ENCODE measurements around the gene HSF2. TPM values are rescaled to one million over a fixed set of nuclear protein-coding genes. Genes with fewer than 3 reads are reported as not detected.
"Not testable (repeated sequence)": the region's sequence is repeated elsewhere in the genome, so short reads cannot be mapped to it uniquely, and the experiment has no call there.

The HSF2 gene
- total RNA-seq, 1 donor, result 32.9 TPM

DNA sequence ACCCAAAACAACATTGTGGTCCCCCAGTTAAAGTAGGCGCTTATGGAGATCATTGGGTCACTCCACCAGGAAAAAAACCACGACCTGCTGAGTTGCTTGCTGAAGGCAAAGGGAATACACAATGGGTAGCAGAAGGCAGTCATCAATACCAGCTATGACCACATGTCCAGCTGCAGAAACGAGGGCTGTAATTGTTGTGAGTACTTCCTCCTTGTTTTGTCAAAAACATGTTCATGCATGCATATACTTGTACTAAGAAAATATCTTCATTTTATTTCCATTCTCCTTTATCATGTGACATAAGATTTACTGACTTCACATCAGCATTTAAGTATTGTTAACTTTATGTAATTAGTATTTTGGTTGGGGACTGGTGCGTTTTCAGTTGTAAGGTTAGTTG, 55.2 kb downstream of the HSF2 start:
- TF ChIP-seq, protein P1, sequence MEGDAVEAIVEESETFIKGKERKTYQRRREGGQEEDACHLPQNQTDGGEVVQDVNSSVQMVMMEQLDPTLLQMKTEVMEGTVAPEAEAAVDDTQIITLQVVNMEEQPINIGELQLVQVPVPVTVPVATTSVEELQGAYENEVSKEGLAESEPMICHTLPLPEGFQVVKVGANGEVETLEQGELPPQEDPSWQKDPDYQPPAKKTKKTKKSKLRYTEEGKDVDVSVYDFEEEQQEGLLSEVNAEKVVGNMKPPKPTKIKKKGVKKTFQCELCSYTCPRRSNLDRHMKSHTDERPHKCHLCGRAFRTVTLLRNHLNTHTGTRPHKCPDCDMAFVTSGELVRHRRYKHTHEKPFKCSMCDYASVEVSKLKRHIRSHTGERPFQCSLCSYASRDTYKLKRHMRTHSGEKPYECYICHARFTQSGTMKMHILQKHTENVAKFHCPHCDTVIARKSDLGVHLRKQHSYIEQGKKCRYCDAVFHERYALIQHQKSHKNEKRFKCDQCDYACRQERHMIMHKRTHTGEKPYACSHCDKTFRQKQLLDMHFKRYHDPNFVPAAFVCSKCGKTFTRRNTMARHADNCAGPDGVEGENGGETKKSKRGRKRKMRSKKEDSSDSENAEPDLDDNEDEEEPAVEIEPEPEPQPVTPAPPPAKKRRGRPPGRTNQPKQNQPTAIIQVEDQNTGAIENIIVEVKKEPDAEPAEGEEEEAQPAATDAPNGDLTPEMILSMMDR (IDR thresholded peaks at IDR 0.05; ENCODE audit: extremely low read depth, low read depth, low read length), result no peak
- Histone ChIP-seq H3K36me3 (ENCODE audit: insufficient read depth, low read length) (peaks cover 56% of the 10 kb centered on the region), H3K79me2 (ENCODE audit: insufficient read depth, low read length) (peaks cover 48% of the 10 kb centered on the region), H3K27ac (ENCODE audit: low read depth, low read length) (no peak overlapping the region), H3K4me1 (ENCODE audit: insufficient read depth, low read length) (peaks cover 7% of the 10 kb centered on the region), H3K4me2 (ENCODE audit: insufficient read depth, low read length) (no peak overlapping the region), H3K27me3 (ENCODE audit: insufficient read depth, low read length) (no peaks in the 10 kb centered on the region), H2AFZ (ENCODE audit: low read length) (no peak overlapping the region), H3K4me3 (ENCODE audit: insufficient read depth, low read length) (no peak overlapping the region), H4K20me1 (ENCODE audit: insufficient read depth, low read length) (peaks cover 22% of the 10 kb centered on the region), H3K9me3 (ENCODE audit: low read depth, low read length) (no peaks in the 10 kb centered on the region)
- no peak for DNase-seq (ENCODE audit: insufficient read length, low spot score, missing footprints)

DNA sequence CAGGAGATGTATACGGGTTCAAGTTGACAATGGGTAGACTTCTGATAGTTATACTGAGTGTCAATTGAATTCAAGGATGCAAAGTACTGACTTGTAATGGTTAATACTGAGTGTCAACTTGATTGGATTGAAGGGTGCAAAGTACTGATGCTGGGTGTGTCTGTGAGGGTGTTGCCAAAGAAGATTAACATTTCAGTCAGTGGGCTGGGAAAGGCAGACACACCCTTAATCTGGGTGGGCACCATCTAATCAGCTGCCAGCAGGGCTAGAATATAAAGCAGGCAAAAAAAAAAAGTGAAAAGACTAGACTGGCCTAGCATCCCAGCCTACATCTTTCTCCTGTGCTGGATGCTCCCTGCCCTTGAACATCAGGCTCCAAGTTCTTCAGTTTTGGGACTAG, 55.7 kb downstream of the HSF2 start:
- Histone ChIP-seq H3K79me2 (ENCODE audit: insufficient read depth, low read length) (peaks cover 52% of the 10 kb centered on the region), H4K20me1 (ENCODE audit: insufficient read depth, low read length) (peaks cover 26% of the 10 kb centered on the region), H3K36me3 (ENCODE audit: insufficient read depth, low read length) (peaks cover 56% of the 10 kb centered on the region)
- DNase-seq (ENCODE audit: insufficient read length, low spot score, missing footprints); H3K4me1 ChIP-seq (ENCODE audit: insufficient read depth, low read length); H3K4me2 ChIP-seq (ENCODE audit: insufficient read depth, low read length); H3K27ac ChIP-seq (ENCODE audit: low read depth, low read length); H3K27me3 ChIP-seq (ENCODE audit: insufficient read depth, low read length); H3K9me3 ChIP-seq (ENCODE audit: low read depth, low read length); H3K4me3 ChIP-seq (ENCODE audit: insufficient read depth, low read length); H2AFZ ChIP-seq (ENCODE audit: low read length): not testable (repeated sequence)

DNA sequence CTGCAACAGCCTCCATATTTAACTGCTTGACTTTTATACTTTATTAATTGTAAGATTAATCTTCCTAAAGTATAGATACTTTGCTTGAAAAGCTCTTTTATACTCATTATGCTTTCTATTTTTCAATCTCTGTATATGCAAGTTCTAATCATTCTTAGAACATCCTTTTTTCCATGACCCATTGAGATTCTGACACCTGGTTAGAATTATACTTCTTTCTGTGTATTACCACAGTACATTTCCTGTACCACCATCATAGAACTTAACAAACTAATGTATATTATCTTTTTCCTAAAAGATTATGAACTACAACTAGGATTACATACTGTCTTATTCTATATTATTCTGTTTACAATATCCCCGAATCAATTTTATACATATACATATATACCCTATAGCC, 58.6 kb downstream of the HSF2 start:
- Histone ChIP-seq H3K27me3 (ENCODE audit: insufficient read depth, low read length) (no peaks in the 10 kb centered on the region), H3K27ac (ENCODE audit: low read depth, low read length) (no peak overlapping the region), H3K4me1 (ENCODE audit: insufficient read depth, low read length) (peaks cover 7% of the 10 kb centered on the region), H4K20me1 (ENCODE audit: insufficient read depth, low read length) (peaks cover 51% of the 10 kb centered on the region), H3K9me3 (ENCODE audit: low read depth, low read length) (no peaks in the 10 kb centered on the region), H3K4me3 (ENCODE audit: insufficient read depth, low read length) (no peak overlapping the region), H3K36me3 (ENCODE audit: insufficient read depth, low read length) (peaks cover 31% of the 10 kb centered on the region), H3K79me2 (ENCODE audit: insufficient read depth, low read length) (peaks cover 74% of the 10 kb centered on the region), H2AFZ (ENCODE audit: low read length) (no peak overlapping the region), H3K4me2 (ENCODE audit: insufficient read depth, low read length) (no peak overlapping the region)
- no peak for DNase-seq (ENCODE audit: insufficient read length, low spot score, missing footprints)
- TF ChIP-seq, protein P1 (IDR thresholded peaks at IDR 0.05; ENCODE audit: extremely low read depth, low read depth, low read length), result no peak

DNA sequence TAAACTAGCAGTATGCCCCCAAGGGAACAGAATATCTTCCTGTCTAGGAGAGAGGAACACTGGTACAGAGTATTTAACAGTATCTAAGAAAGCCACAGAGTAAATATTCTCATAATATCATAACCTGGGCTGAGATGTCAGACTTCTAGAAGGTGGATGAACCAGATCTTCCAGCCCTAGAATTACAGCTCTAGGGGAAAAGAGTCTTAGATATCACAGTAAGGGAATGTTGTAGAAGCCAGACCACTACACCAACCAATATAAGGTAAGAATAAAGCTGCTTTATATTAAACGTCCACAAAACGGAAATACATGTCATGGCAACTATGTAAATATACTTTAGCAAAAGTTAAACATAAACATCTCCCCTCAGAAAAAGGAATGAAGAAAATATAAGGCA, 59.8 kb downstream of the HSF2 start:
- Histone ChIP-seq H3K4me2 (ENCODE audit: insufficient read depth, low read length) (no peak overlapping the region), H3K4me1 (ENCODE audit: insufficient read depth, low read length) (peaks cover 7% of the 10 kb centered on the region), H3K9me3 (ENCODE audit: low read depth, low read length) (no peaks in the 10 kb centered on the region), H3K79me2 (ENCODE audit: insufficient read depth, low read length) (peaks cover 85% of the 10 kb centered on the region), H3K4me3 (ENCODE audit: insufficient read depth, low read length) (no peak overlapping the region), H3K27me3 (ENCODE audit: insufficient read depth, low read length) (no peaks in the 10 kb centered on the region), H3K27ac (ENCODE audit: low read depth, low read length) (no peak overlapping the region), H3K36me3 (ENCODE audit: insufficient read depth, low read length) (peaks cover 22% of the 10 kb centered on the region), H4K20me1 (ENCODE audit: insufficient read depth, low read length) (peaks cover 62% of the 10 kb centered on the region), H2AFZ (ENCODE audit: low read length) (no peak overlapping the region)
- no peak for DNase-seq (ENCODE audit: insufficient read length, low spot score, missing footprints)
- TF ChIP-seq, protein P1 (IDR thresholded peaks at IDR 0.05; ENCODE audit: extremely low read depth, low read depth, low read length), result no peak

DNA sequence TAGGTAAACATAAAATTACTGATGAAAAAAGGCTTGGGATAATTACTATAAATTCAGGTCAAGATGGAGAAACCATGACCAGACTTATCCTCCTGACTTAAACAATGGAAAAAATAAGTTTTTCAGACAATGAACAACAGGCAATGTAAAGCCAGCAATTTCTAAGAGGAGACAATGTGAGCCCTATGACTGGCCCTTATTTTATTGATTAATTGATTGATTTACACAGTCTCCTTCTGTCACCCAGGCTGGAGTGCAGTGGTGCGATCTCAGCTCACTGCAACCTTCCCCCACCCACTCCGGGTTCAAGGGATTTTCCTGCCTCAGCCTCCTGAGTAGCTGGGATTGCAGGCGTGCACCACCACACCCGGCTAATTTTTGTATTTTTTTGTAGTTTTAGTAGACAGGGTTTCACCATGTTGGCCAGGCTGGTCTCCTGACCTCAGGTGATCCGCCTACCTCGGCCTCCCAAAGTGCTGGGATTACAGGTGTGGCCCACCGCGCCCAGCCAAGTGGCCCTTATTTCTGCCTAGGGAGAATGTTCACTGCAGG, 60.5 kb downstream of the HSF2 start:
- H3K9me3 ChIP-seq (ENCODE audit: low read depth, low read length); H3K4me2 ChIP-seq (ENCODE audit: insufficient read depth, low read length): not testable (repeated sequence)
- peaks cover 61% of the 10 kb centered on the region for H4K20me1 ChIP-seq (ENCODE audit: insufficient read depth, low read length)

More for the DNA sequence above, 60.5 kb downstream of the HSF2 start:
- H3K4me3 ChIP-seq (ENCODE audit: insufficient read depth, low read length); H3K27me3 ChIP-seq (ENCODE audit: insufficient read depth, low read length); H3K27ac ChIP-seq (ENCODE audit: low read depth, low read length); H3K4me1 ChIP-seq (ENCODE audit: insufficient read depth, low read length); DNase-seq (ENCODE audit: insufficient read length, low spot score, missing footprints); H2AFZ ChIP-seq (ENCODE audit: low read length): not testable (repeated sequence)
- H3K36me3 ChIP-seq (ENCODE audit: insufficient read depth, low read length), result peaks cover 20% of the 10 kb centered on the region
- peaks cover 85% of the 10 kb centered on the region for H3K79me2 ChIP-seq (ENCODE audit: insufficient read depth, low read length)

Data from osteoblast (primary cell).